ENCODE measurements around the gene KRT17. TPM values are rescaled to one million over a fixed set of nuclear protein-coding genes. Genes with fewer than 3 reads are reported as not detected.

Gene KRT17
- total and polyA plus RNA-seq, 10 of the 15 experiments (the other 5 are each of a cell fraction or from before 2014, with no cell fraction given), result 0.47 to 30.0 (median 2.5) TPM

- POLR2A ChIA-PET, result no interaction called here
- Histone ChIP-seq H3K4me3 (no peak overlapping the region), H3K79me2 (ENCODE audit: control insufficient read depth, insufficient read depth, low read length) (no peaks in the 10 kb centered on the region), H4K20me1 (ENCODE audit: control insufficient read depth, insufficient read depth) (no peaks in the 10 kb centered on the region), H2AFZ (ENCODE audit: control insufficient read depth, low read depth, low read length) (no peak overlapping the region), H3K4me2 (ENCODE audit: control insufficient read depth, insufficient read depth) (no peak overlapping the region), H3K9me3 (replicated peaks; ENCODE audit: control insufficient read depth, insufficient read depth, low read length) (no peaks in the 10 kb centered on the region), H3K27ac (ENCODE audit: control insufficient read depth, insufficient read depth) (no peak overlapping the region), H3K27me3 (replicated peaks in 1 of 2; ENCODE audit: control insufficient read depth in 2 of 2, insufficient read depth in 2 of 2, low read length in 1 of 2) (no peaks in the 10 kb centered on the region; a peak in 2 of 4 replicates), H3K4me1 (ENCODE audit: control insufficient read depth, insufficient read depth, low read length) (no peaks in the 10 kb centered on the region), H3K36me3 (ENCODE audit: control insufficient read depth in 2 of 2, insufficient read depth in 2 of 2, low read length in 1 of 2) (no peaks in the 10 kb centered on the region), H3K9ac (ENCODE audit: control insufficient read depth, insufficient read depth, low read length) (no peak overlapping the region)
- 20% methylated on average over 4 of the region's 4 CpGs for WGBS (ENCODE audit: insufficient coverage, insufficient replicate concordance, low lambda C conversion rate, missing lambda C conversion rate)
- TF ChIP-seq, protein P1, sequence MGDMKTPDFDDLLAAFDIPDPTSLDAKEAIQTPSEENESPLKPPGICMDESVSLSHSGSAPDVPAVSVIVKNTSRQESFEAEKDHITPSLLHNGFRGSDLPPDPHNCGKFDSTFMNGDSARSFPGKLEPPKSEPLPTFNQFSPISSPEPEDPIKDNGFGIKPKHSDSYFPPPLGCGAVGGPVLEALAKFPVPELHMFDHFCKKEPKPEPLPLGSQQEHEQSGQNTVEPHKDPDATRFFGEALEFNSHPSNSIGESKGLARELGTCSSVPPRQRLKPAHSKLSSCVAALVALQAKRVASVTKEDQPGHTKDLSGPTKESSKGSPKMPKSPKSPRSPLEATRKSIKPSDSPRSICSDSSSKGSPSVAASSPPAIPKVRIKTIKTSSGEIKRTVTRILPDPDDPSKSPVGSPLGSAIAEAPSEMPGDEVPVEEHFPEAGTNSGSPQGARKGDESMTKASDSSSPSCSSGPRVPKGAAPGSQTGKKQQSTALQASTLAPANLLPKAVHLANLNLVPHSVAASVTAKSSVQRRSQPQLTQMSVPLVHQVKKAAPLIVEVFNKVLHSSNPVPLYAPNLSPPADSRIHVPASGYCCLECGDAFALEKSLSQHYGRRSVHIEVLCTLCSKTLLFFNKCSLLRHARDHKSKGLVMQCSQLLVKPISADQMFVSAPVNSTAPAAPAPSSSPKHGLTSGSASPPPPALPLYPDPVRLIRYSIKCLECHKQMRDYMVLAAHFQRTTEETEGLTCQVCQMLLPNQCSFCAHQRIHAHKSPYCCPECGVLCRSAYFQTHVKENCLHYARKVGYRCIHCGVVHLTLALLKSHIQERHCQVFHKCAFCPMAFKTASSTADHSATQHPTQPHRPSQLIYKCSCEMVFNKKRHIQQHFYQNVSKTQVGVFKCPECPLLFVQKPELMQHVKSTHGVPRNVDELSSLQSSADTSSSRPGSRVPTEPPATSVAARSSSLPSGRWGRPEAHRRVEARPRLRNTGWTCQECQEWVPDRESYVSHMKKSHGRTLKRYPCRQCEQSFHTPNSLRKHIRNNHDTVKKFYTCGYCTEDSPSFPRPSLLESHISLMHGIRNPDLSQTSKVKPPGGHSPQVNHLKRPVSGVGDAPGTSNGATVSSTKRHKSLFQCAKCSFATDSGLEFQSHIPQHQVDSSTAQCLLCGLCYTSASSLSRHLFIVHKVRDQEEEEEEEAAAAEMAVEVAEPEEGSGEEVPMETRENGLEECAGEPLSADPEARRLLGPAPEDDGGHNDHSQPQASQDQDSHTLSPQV (IDR thresholded peaks at IDR 0.05), result no peak
- no peak for TF ChIP-seq ZNF622 (IDR thresholded peaks at IDR 0.05)
- no peak for TF ChIP-seq ZBTB11 (CRISPR knock-in tag; IDR thresholded peaks at IDR 0.05)
- no peak for TF ChIP-seq RBBP5 (conservative IDR thresholded peaks at IDR 0.05)
- no peak for TF ChIP-seq BHLHE40 (IDR thresholded peaks at IDR 0.05; ENCODE audit: borderline replicate concordance in 1 of 2, low read depth in 2 of 2, low read length in 1 of 2)
- no peak for TF ChIP-seq ZNF274 (IDR thresholded peaks at IDR 0.05; ENCODE audit: insufficient read depth, insufficient read length)
- TF ChIP-seq POLR2AphosphoS2 (IDR thresholded peaks at IDR 0.05; ENCODE audit: low read depth, low read length), result no peak
- no peak for TF ChIP-seq ZNF384 (IDR thresholded peaks at IDR 0.05; ENCODE audit: borderline replicate concordance, low read depth, low read length)
- TF ChIP-seq PAX5 (IDR thresholded peaks at IDR 0.05; ENCODE audit: borderline replicate concordance, low read depth, low read length), result no peak
- no peak for TF ChIP-seq CHD2 (IDR thresholded peaks at IDR 0.05; ENCODE audit: borderline replicate concordance, low read depth, low read length)
- TF ChIP-seq EZH2 (IDR thresholded peaks at IDR 0.05; ENCODE audit: borderline replicate concordance, control insufficient read depth, low read depth, low read length), result no peak
- no peak for TF ChIP-seq TBL1XR1 (IDR thresholded peaks at IDR 0.05; ENCODE audit: low read depth, low read length)
- TF ChIP-seq TARDBP (IDR thresholded peaks at IDR 0.05; ENCODE audit: borderline replicate concordance), result no peak
- no peak for TF ChIP-seq SRF (IDR thresholded peaks at IDR 0.05; ENCODE audit: low read depth in 2 of 2, low read length in 2 of 2)
- no peak for TF ChIP-seq NBN (IDR thresholded peaks at IDR 0.05)
- SMC1A ChIA-PET (ENCODE audit: uncharacterized antibody, unreplicated experiment), result interaction anchor here (0.9 kb wide), 1 partner anchor 81 kb away, joined by 3 read pairs; no protein-coding TSS in a partner anchor
- DNase-seq (ENCODE audit: low read depth, low spot score) (no peak), ATAC-seq (no peak), FAIRE-seq (no peak)
- no TSS peak for BruUV-seq (replicated peaks)
- in situ Hi-C loops (cut with MboI), result no loop called here
- CTCF ChIA-PET, result interaction anchor here (0.7 to 1.1 kb wide), 4 partner anchors 27 to 97 kb away, joined by 3 read pairs; no protein-coding TSS in a partner anchor
- intact Hi-C loops (cut with micrococcal nuclease; ENCODE audit: unreplicated experiment), result no loop called here
- RAD21 ChIA-PET (ENCODE audit: unreplicated experiment), result no interaction called here
Measured at GRCh38 chr17:41581366-41582060, 42.9 kb downstream of the KRT17 start.
